HEK293 (cell line): Measurements from ENCODE around the gene SLITRK3.

Experiments used
- CTCF ChIA-PET: fragments of 350-600 bp; formaldehyde crosslinking; extraction: SDS; loops from one replicate; lab custom pipeline; 2021; ENCODE audit warnings: antibody characterized with exemption; lab: Yijun Ruan, JAX
- POLR2A ChIA-PET: fragments of 300-600 bp; formaldehyde crosslinking; extraction: SDS; loops from one replicate; lab custom pipeline; 2020; ENCODE audit warnings: antibody characterized with exemption, inconsistent platforms; lab: Yijun Ruan, JAX
- H3K27ac ChIP-seq: fragments of 200-500 bp; sonication (Bioruptor generic); 2 replicates; pipeline ENCODE4 v1.5.1; 2014; ENCODE audit warnings: low read depth, low read length, control low read depth, inconsistent platforms; ENCODE audit errors: extremely low read depth
- H3K36me3 ChIP-seq, 2 experiments: fragments of 200-500 bp in 1 of 2; sonication (Bioruptor generic) in 1 of 2; 1 replicate in 1 of 2; 2 replicates in 1 of 2; pipeline ENCODE4 v1.5.1; 2014 to 2017; ENCODE audit warnings: inconsistent platforms in 2 of 2, low read length in 2 of 2; ENCODE audit not compliant: control insufficient read depth in 2 of 2, insufficient read depth in 1 of 2
- H3K4me1 ChIP-seq: fragments of 200-500 bp; sonication (Bioruptor generic); 2 replicates; pipeline ENCODE4 v1.5.1; 2014; ENCODE audit warnings: mild to moderate bottlenecking, low read length, inconsistent platforms; ENCODE audit not compliant: control insufficient read depth, insufficient read depth
- H3K4me3 ChIP-seq: 2 replicates; pipeline ENCODE4 v1.5.1; 2011; ENCODE audit warnings: low read depth, mild to moderate bottlenecking, control low read depth, low read length, moderate library complexity
- H3K9me3 ChIP-seq: fragments of 200-500 bp; sonication (Bioruptor generic); 2 replicates; pipeline ENCODE4 v1.5.1; 2014; ENCODE audit warnings: low read depth, low read length, inconsistent platforms; ENCODE audit not compliant: control insufficient read depth, insufficient read depth
- EGR2 ChIP-seq: fragments of 450-650 bp; formaldehyde crosslinking; IDR thresholded peaks from 2 replicates; pipeline ENCODE4 v1.5.1; 2016; ENCODE audit warnings: low read depth, missing biosample characterization, missing genetic modification characterization
- HOXA7 ChIP-seq: sonication (generic); formaldehyde crosslinking; IDR thresholded peaks from 2 replicates; pipeline ENCODE4 v1.8.1; 2022; ENCODE audit warnings: missing genetic modification reagents, borderline replicate concordance
- IKZF3 ChIP-seq: fragments of 450-650 bp; IDR thresholded peaks from 2 replicates; pipeline ENCODE4 v1.5.0; 2018; ENCODE audit warnings: missing biosample characterization, mild to moderate bottlenecking, missing genetic modification characterization, moderate library complexity
- REPIN1 ChIP-seq: fragments of 450-650 bp; formaldehyde crosslinking; IDR thresholded peaks from 2 replicates; pipeline ENCODE4 v1.5.1; 2017; ENCODE audit warnings: missing biosample characterization, missing genetic modification characterization, low read depth
- SCRT2 ChIP-seq: fragments of 450-650 bp; formaldehyde crosslinking; IDR thresholded peaks from 2 replicates; pipeline ENCODE4 v1.5.1; 2016; ENCODE audit warnings: missing biosample characterization, missing genetic modification characterization
- SP7 ChIP-seq: fragments of 450-650 bp; formaldehyde crosslinking; IDR thresholded peaks from 2 replicates; pipeline ENCODE4 v1.5.1; 2016; ENCODE audit warnings: missing biosample characterization, missing genetic modification characterization
- ZEB2 ChIP-seq: fragments of 450-650 bp; formaldehyde crosslinking; IDR thresholded peaks from 2 replicates; pipeline ENCODE4 v1.5.1; 2016; ENCODE audit warnings: missing biosample characterization, missing genetic modification characterization
- ZNF140 ChIP-seq: fragments of 450-650 bp; formaldehyde crosslinking; IDR thresholded peaks from 2 replicates; pipeline ENCODE4 v1.5.1; 2016; ENCODE audit warnings: missing biosample characterization, missing genetic modification characterization
- ZNF174 ChIP-seq: fragments of 450-650 bp; formaldehyde crosslinking; IDR thresholded peaks from 2 replicates; pipeline ENCODE4 v1.5.0; 2017; ENCODE audit warnings: missing biosample characterization, mild to moderate bottlenecking, missing genetic modification characterization
- ZNF175 ChIP-seq: fragments of 450-650 bp; formaldehyde crosslinking; IDR thresholded peaks from 2 replicates; pipeline ENCODE4 v1.5.1; 2016; ENCODE audit warnings: missing biosample characterization, missing genetic modification characterization
- ZNF426 ChIP-seq: fragments of 450-650 bp; formaldehyde crosslinking; IDR thresholded peaks from 2 replicates; pipeline ENCODE4 v1.5.1; 2017; ENCODE audit warnings: missing biosample characterization, missing genetic modification characterization, mild to moderate bottlenecking, inconsistent platforms, moderate library complexity
- ZNF701 ChIP-seq: fragments of 450-650 bp; formaldehyde crosslinking; IDR thresholded peaks from 2 replicates; pipeline ENCODE4 v1.5.1; 2016; ENCODE audit warnings: missing biosample characterization, missing genetic modification characterization
- ZNF837 ChIP-seq: fragments of 450-650 bp; formaldehyde crosslinking; IDR thresholded peaks from 2 replicates; pipeline ENCODE4 v1.5.1; 2016; ENCODE audit warnings: missing biosample characterization, missing genetic modification characterization
- TF ChIP-seq, protein P1 (sequence below): fragments of 450-650 bp; formaldehyde crosslinking; IDR thresholded peaks from 2 replicates; pipeline ENCODE4 v1.5.1; 2016; ENCODE audit warnings: missing biosample characterization, missing genetic modification characterization, borderline replicate concordance
- TF ChIP-seq, protein P2 (sequence below): fragments of 450-650 bp; formaldehyde crosslinking; IDR thresholded peaks from 2 replicates; pipeline ENCODE4 v1.5.1; 2017; ENCODE audit warnings: missing biosample characterization, missing genetic modification characterization
- TF ChIP-seq, protein P3 (sequence below): fragments of 450-650 bp; formaldehyde crosslinking; IDR thresholded peaks from 2 replicates; pipeline ENCODE4 v1.5.1; 2016; ENCODE audit warnings: missing biosample characterization, missing genetic modification characterization
- TF ChIP-seq, protein P4 (sequence below): fragments of 450-650 bp; formaldehyde crosslinking; IDR thresholded peaks from 2 replicates; pipeline ENCODE4 v1.5.1; 2016; ENCODE audit warnings: missing biosample characterization, missing genetic modification characterization
- TF ChIP-seq, protein P5 (sequence below): fragments of 450-650 bp; formaldehyde crosslinking; IDR thresholded peaks from 2 replicates; pipeline ENCODE4 v1.5.1; 2017; ENCODE audit warnings: missing biosample characterization, missing genetic modification characterization
- TF ChIP-seq, protein P6 (sequence below): fragments of 450-650 bp; IDR thresholded peaks from 2 replicates; pipeline ENCODE4 v1.5.1; 2018; ENCODE audit warnings: missing biosample characterization, mild to moderate bottlenecking, missing genetic modification characterization

Gene SLITRK3

DNA sequence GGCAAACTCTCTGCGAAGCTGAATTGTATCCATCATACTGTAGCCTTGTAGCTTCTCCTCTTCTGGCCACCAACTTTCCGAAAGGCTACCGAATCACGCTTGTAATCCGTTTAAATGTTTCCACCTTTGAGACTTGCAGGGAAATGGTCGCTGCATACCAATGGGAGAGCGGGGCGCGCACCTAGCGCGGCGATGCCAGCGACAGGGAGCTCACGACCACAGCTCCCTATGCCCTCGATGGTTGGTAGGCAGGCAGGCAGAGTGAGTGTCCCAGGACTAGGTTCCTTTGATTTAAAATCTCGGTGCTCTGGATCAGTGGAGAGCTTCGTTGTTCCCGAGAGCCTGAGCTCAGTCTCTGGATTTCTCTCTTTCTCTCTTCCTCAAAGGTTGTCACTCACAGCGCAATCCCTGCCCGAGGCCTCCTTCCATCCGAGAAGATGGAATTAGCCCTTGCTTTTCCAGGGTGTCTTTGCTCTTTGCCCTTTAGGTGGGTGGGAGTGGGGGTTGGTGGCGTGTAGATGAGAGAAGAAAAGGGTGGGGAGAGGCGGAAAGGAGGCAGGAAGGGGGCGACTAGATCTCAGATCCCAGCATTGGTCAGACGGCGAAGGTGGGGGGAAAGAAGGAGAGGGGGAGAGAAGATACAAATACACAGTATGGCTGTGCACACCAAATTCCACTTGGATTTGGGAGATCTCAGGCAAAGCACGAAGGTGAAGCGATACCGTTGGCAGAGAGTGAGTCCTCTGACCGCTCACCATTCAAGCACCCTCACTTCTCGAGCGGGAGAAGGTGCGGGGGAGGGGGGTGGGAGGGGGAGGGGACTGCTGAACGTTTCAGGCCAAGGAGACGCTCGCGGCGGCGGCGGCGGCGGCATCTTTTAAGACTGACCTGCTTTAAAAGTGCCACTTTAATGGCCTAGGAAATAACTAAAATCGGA, at the start of gene SLITRK3 (continued):
- TF ChIP-seq IKZF3 (no peak), ZNF426 (tag by site-specific recombination) (no peak), ZNF701 (tag by site-specific recombination) (no peak), ZNF175 (tag by site-specific recombination) (no peak), HOXA7 (CRISPR knock-in tag) (no peak)
- TF ChIP-seq, protein P1, sequence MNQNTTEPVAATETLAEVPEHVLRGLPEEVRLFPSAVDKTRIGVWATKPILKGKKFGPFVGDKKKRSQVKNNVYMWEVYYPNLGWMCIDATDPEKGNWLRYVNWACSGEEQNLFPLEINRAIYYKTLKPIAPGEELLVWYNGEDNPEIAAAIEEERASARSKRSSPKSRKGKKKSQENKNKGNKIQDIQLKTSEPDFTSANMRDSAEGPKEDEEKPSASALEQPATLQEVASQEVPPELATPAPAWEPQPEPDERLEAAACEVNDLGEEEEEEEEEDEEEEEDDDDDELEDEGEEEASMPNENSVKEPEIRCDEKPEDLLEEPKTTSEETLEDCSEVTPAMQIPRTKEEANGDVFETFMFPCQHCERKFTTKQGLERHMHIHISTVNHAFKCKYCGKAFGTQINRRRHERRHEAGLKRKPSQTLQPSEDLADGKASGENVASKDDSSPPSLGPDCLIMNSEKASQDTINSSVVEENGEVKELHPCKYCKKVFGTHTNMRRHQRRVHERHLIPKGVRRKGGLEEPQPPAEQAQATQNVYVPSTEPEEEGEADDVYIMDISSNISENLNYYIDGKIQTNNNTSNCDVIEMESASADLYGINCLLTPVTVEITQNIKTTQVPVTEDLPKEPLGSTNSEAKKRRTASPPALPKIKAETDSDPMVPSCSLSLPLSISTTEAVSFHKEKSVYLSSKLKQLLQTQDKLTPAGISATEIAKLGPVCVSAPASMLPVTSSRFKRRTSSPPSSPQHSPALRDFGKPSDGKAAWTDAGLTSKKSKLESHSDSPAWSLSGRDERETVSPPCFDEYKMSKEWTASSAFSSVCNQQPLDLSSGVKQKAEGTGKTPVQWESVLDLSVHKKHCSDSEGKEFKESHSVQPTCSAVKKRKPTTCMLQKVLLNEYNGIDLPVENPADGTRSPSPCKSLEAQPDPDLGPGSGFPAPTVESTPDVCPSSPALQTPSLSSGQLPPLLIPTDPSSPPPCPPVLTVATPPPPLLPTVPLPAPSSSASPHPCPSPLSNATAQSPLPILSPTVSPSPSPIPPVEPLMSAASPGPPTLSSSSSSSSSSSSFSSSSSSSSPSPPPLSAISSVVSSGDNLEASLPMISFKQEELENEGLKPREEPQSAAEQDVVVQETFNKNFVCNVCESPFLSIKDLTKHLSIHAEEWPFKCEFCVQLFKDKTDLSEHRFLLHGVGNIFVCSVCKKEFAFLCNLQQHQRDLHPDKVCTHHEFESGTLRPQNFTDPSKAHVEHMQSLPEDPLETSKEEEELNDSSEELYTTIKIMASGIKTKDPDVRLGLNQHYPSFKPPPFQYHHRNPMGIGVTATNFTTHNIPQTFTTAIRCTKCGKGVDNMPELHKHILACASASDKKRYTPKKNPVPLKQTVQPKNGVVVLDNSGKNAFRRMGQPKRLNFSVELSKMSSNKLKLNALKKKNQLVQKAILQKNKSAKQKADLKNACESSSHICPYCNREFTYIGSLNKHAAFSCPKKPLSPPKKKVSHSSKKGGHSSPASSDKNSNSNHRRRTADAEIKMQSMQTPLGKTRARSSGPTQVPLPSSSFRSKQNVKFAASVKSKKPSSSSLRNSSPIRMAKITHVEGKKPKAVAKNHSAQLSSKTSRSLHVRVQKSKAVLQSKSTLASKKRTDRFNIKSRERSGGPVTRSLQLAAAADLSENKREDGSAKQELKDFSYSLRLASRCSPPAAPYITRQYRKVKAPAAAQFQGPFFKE (tag by site-specific recombination), result no peak
- TF ChIP-seq, protein P2, sequence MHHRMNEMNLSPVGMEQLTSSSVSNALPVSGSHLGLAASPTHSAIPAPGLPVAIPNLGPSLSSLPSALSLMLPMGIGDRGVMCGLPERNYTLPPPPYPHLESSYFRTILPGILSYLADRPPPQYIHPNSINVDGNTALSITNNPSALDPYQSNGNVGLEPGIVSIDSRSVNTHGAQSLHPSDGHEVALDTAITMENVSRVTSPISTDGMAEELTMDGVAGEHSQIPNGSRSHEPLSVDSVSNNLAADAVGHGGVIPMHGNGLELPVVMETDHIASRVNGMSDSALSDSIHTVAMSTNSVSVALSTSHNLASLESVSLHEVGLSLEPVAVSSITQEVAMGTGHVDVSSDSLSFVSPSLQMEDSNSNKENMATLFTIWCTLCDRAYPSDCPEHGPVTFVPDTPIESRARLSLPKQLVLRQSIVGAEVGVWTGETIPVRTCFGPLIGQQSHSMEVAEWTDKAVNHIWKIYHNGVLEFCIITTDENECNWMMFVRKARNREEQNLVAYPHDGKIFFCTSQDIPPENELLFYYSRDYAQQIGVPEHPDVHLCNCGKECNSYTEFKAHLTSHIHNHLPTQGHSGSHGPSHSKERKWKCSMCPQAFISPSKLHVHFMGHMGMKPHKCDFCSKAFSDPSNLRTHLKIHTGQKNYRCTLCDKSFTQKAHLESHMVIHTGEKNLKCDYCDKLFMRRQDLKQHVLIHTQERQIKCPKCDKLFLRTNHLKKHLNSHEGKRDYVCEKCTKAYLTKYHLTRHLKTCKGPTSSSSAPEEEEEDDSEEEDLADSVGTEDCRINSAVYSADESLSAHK, result no peak
- TF ChIP-seq, protein P3, sequence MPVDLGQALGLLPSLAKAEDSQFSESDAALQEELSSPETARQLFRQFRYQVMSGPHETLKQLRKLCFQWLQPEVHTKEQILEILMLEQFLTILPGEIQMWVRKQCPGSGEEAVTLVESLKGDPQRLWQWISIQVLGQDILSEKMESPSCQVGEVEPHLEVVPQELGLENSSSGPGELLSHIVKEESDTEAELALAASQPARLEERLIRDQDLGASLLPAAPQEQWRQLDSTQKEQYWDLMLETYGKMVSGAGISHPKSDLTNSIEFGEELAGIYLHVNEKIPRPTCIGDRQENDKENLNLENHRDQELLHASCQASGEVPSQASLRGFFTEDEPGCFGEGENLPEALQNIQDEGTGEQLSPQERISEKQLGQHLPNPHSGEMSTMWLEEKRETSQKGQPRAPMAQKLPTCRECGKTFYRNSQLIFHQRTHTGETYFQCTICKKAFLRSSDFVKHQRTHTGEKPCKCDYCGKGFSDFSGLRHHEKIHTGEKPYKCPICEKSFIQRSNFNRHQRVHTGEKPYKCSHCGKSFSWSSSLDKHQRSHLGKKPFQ, result no peak

DNA sequence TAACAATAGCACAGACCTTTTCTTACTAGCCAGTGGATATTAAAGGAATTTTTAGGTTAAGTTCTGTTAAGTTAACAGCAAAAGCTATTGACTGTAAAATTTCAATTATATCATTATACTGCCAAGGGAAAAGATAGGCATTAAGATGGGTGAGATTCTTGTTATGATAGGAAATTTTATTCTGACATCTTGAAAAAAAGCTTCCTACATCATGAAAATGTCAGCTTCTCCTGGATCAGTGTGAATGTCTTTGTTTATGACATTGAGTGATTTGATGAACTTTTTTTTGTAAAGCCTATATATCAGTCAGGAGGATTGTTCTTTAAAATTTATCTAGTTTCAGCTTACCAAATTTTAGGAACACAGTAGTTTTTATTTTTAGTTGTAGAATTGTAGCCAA, 47.4 kb upstream of the SLITRK3 start:
- Histone ChIP-seq H3K27ac (no peak overlapping the region), H3K36me3 (no peaks in the 10 kb centered on the region), H3K4me3 (no peak overlapping the region), H3K4me1 (no peaks in the 10 kb centered on the region), H3K9me3 (no peaks in the 10 kb centered on the region)
- ChIA-PET POLR2A (no interaction called here), CTCF (no interaction called here)
- no peak for TF ChIP-seq ZNF837 (tag by site-specific recombination)
- TF ChIP-seq ZEB2 (tag by site-specific recombination), result no peak
- TF ChIP-seq, protein P4, sequence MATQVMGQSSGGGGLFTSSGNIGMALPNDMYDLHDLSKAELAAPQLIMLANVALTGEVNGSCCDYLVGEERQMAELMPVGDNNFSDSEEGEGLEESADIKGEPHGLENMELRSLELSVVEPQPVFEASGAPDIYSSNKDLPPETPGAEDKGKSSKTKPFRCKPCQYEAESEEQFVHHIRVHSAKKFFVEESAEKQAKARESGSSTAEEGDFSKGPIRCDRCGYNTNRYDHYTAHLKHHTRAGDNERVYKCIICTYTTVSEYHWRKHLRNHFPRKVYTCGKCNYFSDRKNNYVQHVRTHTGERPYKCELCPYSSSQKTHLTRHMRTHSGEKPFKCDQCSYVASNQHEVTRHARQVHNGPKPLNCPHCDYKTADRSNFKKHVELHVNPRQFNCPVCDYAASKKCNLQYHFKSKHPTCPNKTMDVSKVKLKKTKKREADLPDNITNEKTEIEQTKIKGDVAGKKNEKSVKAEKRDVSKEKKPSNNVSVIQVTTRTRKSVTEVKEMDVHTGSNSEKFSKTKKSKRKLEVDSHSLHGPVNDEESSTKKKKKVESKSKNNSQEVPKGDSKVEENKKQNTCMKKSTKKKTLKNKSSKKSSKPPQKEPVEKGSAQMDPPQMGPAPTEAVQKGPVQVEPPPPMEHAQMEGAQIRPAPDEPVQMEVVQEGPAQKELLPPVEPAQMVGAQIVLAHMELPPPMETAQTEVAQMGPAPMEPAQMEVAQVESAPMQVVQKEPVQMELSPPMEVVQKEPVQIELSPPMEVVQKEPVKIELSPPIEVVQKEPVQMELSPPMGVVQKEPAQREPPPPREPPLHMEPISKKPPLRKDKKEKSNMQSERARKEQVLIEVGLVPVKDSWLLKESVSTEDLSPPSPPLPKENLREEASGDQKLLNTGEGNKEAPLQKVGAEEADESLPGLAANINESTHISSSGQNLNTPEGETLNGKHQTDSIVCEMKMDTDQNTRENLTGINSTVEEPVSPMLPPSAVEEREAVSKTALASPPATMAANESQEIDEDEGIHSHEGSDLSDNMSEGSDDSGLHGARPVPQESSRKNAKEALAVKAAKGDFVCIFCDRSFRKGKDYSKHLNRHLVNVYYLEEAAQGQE (tag by site-specific recombination), result no peak
- TF ChIP-seq ZNF140, result no peak
- TF ChIP-seq SCRT2, result no peak
- TF ChIP-seq EGR2 (tag by site-specific recombination), result no peak
- no peak for TF ChIP-seq SP7 (tag by site-specific recombination)
- TF ChIP-seq, protein P5, sequence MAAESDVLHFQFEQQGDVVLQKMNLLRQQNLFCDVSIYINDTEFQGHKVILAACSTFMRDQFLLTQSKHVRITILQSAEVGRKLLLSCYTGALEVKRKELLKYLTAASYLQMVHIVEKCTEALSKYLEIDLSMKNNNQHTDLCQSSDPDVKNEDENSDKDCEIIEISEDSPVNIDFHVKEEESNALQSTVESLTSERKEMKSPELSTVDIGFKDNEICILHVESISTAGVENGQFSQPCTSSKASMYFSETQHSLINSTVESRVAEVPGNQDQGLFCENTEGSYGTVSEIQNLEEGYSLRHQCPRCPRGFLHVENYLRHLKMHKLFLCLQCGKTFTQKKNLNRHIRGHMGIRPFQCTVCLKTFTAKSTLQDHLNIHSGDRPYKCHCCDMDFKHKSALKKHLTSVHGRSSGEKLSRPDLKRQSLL (tag by site-specific recombination), result no peak
- TF ChIP-seq ZNF174 (tag by site-specific recombination), result no peak
- TF ChIP-seq, protein P6, sequence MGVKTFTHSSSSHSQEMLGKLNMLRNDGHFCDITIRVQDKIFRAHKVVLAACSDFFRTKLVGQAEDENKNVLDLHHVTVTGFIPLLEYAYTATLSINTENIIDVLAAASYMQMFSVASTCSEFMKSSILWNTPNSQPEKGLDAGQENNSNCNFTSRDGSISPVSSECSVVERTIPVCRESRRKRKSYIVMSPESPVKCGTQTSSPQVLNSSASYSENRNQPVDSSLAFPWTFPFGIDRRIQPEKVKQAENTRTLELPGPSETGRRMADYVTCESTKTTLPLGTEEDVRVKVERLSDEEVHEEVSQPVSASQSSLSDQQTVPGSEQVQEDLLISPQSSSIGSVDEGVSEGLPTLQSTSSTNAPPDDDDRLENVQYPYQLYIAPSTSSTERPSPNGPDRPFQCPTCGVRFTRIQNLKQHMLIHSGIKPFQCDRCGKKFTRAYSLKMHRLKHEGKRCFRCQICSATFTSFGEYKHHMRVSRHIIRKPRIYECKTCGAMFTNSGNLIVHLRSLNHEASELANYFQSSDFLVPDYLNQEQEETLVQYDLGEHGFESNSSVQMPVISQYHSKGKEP, result no peak
- no peak for TF ChIP-seq REPIN1
